Liver (tissue), 3 donors: ENCODE data around the gene ALB.

Source experiments
- CTCF ChIP-seq: fragments of 150-350 bp; IDR thresholded peaks from 2 replicates; pipeline ENCODE4 v1.5.1; 2017; ENCODE audit warnings: improper control_type of control experiment, low read depth, low read length; ENCODE audit not compliant: missing input control
- EGR1 ChIP-seq, 2 donors: IDR thresholded peaks; 2 replicates each; pipeline ENCODE4 v1.6.1; 2016 to 2018; ENCODE audit warnings: antibody characterized with exemption in 2 of 2, low read depth in 2 of 2
- FOXA1 ChIP-seq: IDR thresholded peaks from 2 replicates; pipeline ENCODE4 v1.6.1; 2016; ENCODE audit warnings: antibody characterized with exemption
- GABPA ChIP-seq, 2 donors: IDR thresholded peaks in 1 of 2; conservative IDR thresholded peaks in 1 of 2; 2 replicates each; pipeline ENCODE4 v1.6.1; 2016; ENCODE audit warnings: antibody characterized with exemption in 2 of 2, mild to moderate bottlenecking in 1 of 2, moderate library complexity in 1 of 2
- HNF4A ChIP-seq, 2 donors: conservative IDR thresholded peaks; 2 replicates each; pipeline ENCODE4 v1.6.1; 2016; ENCODE audit warnings: antibody characterized with exemption in 2 of 2, mild to moderate bottlenecking in 2 of 2
- JUND ChIP-seq, 2 donors: IDR thresholded peaks; 2 replicates each; pipeline ENCODE4 v1.6.1; 2016; ENCODE audit warnings: antibody characterized with exemption in 2 of 2
- RAD21 ChIP-seq, 2 donors: IDR thresholded peaks; 2 replicates each; pipeline ENCODE4 v1.6.1; 2016; ENCODE audit warnings: antibody characterized with exemption in 2 of 2, mild to moderate bottlenecking in 2 of 2
- REST ChIP-seq: IDR thresholded peaks from 2 replicates; pipeline ENCODE4 v1.6.1; 2016; ENCODE audit warnings: antibody characterized with exemption, mild to moderate bottlenecking
- TAF1 ChIP-seq: conservative IDR thresholded peaks from 2 replicates; pipeline ENCODE4 v1.6.1; 2016; ENCODE audit warnings: antibody characterized with exemption, mild to moderate bottlenecking
- YY1 ChIP-seq: IDR thresholded peaks from 2 replicates; pipeline ENCODE4 v1.6.1; 2016; ENCODE audit warnings: antibody characterized with exemption, mild to moderate bottlenecking
- TF ChIP-seq, protein P1 (sequence below): IDR thresholded peaks from 2 replicates; pipeline ENCODE4 v1.6.1; 2016; ENCODE audit warnings: antibody characterized with exemption
- TF ChIP-seq, protein P2 (sequence below): IDR thresholded peaks from 2 replicates; pipeline ENCODE4 v1.6.1; 2016; ENCODE audit warnings: antibody characterized with exemption
- TF ChIP-seq, protein P3 (sequence below): IDR thresholded peaks from 2 replicates; pipeline ENCODE4 v1.6.1; 2016; ENCODE audit warnings: antibody characterized with exemption
- donor health status: healthy.
- donor health status: healthy.

GRCh38 chr4:73418677-73419076 lies 14.6 kb downstream of the ALB start:
- peak in 1 of 2 donors; percentile 3 for TF ChIP-seq EGR1 (IDR thresholded peaks at IDR 0.05; ENCODE audit: low read depth in 2 of 2)
- TF ChIP-seq REST = no peak
- TF ChIP-seq JUND (IDR thresholded peaks at IDR 0.05) = peak in 1 of 2 donors; percentile 47
- TF ChIP-seq TAF1 = no peak
- no peak for TF ChIP-seq CTCF
- TF ChIP-seq HNF4A (conservative IDR thresholded peaks at IDR 0.05) = no peak
- TF ChIP-seq YY1 = no peak
- TF ChIP-seq, protein P1, sequence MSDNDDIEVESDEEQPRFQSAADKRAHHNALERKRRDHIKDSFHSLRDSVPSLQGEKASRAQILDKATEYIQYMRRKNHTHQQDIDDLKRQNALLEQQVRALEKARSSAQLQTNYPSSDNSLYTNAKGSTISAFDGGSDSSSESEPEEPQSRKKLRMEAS = no peak
- no peak for TF ChIP-seq GABPA (IDR thresholded peaks at IDR 0.05 in 1 of 2, conservative IDR thresholded peaks at IDR 0.05 in 1 of 2)
- TF ChIP-seq RAD21 (IDR thresholded peaks at IDR 0.05) = no peak
- TF ChIP-seq, protein P2, sequence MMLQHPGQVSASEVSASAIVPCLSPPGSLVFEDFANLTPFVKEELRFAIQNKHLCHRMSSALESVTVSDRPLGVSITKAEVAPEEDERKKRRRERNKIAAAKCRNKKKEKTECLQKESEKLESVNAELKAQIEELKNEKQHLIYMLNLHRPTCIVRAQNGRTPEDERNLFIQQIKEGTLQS = no peak
- TF ChIP-seq, protein P3, sequence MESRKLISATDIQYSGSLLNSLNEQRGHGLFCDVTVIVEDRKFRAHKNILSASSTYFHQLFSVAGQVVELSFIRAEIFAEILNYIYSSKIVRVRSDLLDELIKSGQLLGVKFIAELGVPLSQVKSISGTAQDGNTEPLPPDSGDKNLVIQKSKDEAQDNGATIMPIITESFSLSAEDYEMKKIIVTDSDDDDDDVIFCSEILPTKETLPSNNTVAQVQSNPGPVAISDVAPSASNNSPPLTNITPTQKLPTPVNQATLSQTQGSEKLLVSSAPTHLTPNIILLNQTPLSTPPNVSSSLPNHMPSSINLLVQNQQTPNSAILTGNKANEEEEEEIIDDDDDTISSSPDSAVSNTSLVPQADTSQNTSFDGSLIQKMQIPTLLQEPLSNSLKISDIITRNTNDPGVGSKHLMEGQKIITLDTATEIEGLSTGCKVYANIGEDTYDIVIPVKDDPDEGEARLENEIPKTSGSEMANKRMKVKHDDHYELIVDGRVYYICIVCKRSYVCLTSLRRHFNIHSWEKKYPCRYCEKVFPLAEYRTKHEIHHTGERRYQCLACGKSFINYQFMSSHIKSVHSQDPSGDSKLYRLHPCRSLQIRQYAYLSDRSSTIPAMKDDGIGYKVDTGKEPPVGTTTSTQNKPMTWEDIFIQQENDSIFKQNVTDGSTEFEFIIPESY = no peak
- TF ChIP-seq FOXA1 = no peak
